ENCODE results near the gene GRID2. TPM values are rescaled to one million over a fixed set of nuclear protein-coding genes. Genes with fewer than 3 reads are reported as not detected.

Gene GRID2
- total RNA-seq, 1 experiment from 2014 or later: not detected

- DNase-seq (ENCODE audit: low read depth): no peak
Measured at GRCh38 chr4:92522356-92522755, 218.6 kb downstream of the GRID2 start.

- no peak for DNase-seq (ENCODE audit: low read depth)
Measured at GRCh38 chr4:92524131-92524530, 220.4 kb downstream of the GRID2 start.

GRCh38 chr4:92528541-92528940, 224.8 kb downstream of the GRID2 start:
- DNase-seq (ENCODE audit: low read depth): no peak

GRCh38 chr4:92529510-92529909, 225.7 kb downstream of the GRID2 start:
- DNase-seq (ENCODE audit: low read depth): no peak

GRCh38 chr4:92535599-92535998, 231.8 kb downstream of the GRID2 start:
- no peak for DNase-seq (ENCODE audit: low read depth)

GRCh38 chr4:92551616-92552015, 247.8 kb downstream of the GRID2 start:
- DNase-seq (ENCODE audit: low read depth): no peak

GRCh38 chr4:92566269-92566668, 262.5 kb downstream of the GRID2 start:
- DNase-seq (ENCODE audit: low read depth): no peak

GRCh38 chr4:92580816-92581215, 277.1 kb downstream of the GRID2 start:
- no peak for DNase-seq (ENCODE audit: low read depth)

GRCh38 chr4:92599044-92599443, 295.3 kb downstream of the GRID2 start:
- DNase-seq (ENCODE audit: low read depth): no peak

- DNase-seq (ENCODE audit: low read depth): no peak
Measured at GRCh38 chr4:92600638-92601037, 296.9 kb downstream of the GRID2 start.

GRCh38 chr4:92606227-92606626, 302.5 kb downstream of the GRID2 start:
- no peak for DNase-seq (ENCODE audit: low read depth)

GRCh38 chr4:92615049-92615448, 311.3 kb downstream of the GRID2 start:
- no peak for DNase-seq (ENCODE audit: low read depth)

- no peak for DNase-seq (ENCODE audit: low read depth)
Measured at GRCh38 chr4:92618968-92619367, 315.2 kb downstream of the GRID2 start.

GRCh38 chr4:92629302-92629701, 325.5 kb downstream of the GRID2 start:
- DNase-seq (ENCODE audit: low read depth): no peak

- DNase-seq (ENCODE audit: low read depth): no peak
Measured at GRCh38 chr4:92634882-92635281, 331.1 kb downstream of the GRID2 start.

GRCh38 chr4:92636038-92636806, 332.5 kb downstream of the GRID2 start:
- DNase-seq (ENCODE audit: low read depth): no peak

- DNase-seq (ENCODE audit: low read depth): no peak
Measured at GRCh38 chr4:92641409-92641808, 337.6 kb downstream of the GRID2 start.

GRCh38 chr4:92646826-92647225, 343.1 kb downstream of the GRID2 start:
- no peak for DNase-seq (ENCODE audit: low read depth)

GRCh38 chr4:92651536-92651935, 347.8 kb downstream of the GRID2 start:
- no peak for DNase-seq (ENCODE audit: low read depth)

GRCh38 chr4:92654084-92654483, 350.3 kb downstream of the GRID2 start:
- no peak for DNase-seq (ENCODE audit: low read depth)

GRCh38 chr4:92657695-92658094, 353.9 kb downstream of the GRID2 start:
- DNase-seq (ENCODE audit: low read depth): no peak

GRCh38 chr4:92658318-92658717, 354.6 kb downstream of the GRID2 start:
- no peak for DNase-seq (ENCODE audit: low read depth)

GRCh38 chr4:92677805-92678204, 374.0 kb downstream of the GRID2 start:
- DNase-seq (ENCODE audit: low read depth): no peak

GRCh38 chr4:92678292-92678691, 374.5 kb downstream of the GRID2 start:
- no peak for DNase-seq (ENCODE audit: low read depth)

Measured in LHCN-M2 (cell line).